RWPE2 (cell line): ENCODE data around the gene VASN.

Experiments used
- ATAC-seq: fragments of 200-7000 bp; cut with Tn5 transposase; 3 replicates; pipeline ENCODE4 v1.9.1; 2021; ENCODE audit warnings: low read depth
- DNase-seq: peaks from one replicate; pipeline ENCODE4 v3.0.0-alpha.2; 2020; ENCODE audit warnings: low spot score
- H3K27ac ChIP-seq: fragments of 450-650 bp; 2 replicates; pipeline ENCODE4 v1.5.1; 2017; ENCODE audit warnings: mild to moderate bottlenecking; ENCODE audit not compliant: poor library complexity, severe bottlenecking
- H3K27me3 ChIP-seq: fragments of 250-450 bp; sonication (Bioruptor Pico); 2 replicates; pipeline ENCODE4 v1.5.1; 2021; ENCODE audit warnings: mild to moderate bottlenecking, moderate library complexity; ENCODE audit not compliant: insufficient read depth, poor library complexity, severe bottlenecking
- H3K36me3 ChIP-seq: fragments of 250-450 bp; sonication (Bioruptor Pico); 2 replicates; pipeline ENCODE4 v1.5.1; 2020; ENCODE audit warnings: low read depth, mild to moderate bottlenecking, moderate library complexity
- H3K4me1 ChIP-seq: fragments of 250-450 bp; sonication (Bioruptor Pico); 2 replicates; pipeline ENCODE4 v1.5.1; 2021; ENCODE audit warnings: mild to moderate bottlenecking, moderate library complexity; ENCODE audit not compliant: insufficient read depth, poor library complexity, severe bottlenecking
- H3K4me3 ChIP-seq: fragments of 250-450 bp; sonication (Bioruptor Pico); 2 replicates; pipeline ENCODE4 v1.5.1; 2021; ENCODE audit warnings: mild to moderate bottlenecking, moderate library complexity; ENCODE audit not compliant: severe bottlenecking
- H3K9me3 ChIP-seq: fragments of 250-450 bp; sonication (Bioruptor Pico); 2 replicates; pipeline ENCODE4 v1.5.1; 2021; ENCODE audit warnings: mild to moderate bottlenecking, moderate library complexity; ENCODE audit not compliant: severe bottlenecking
- CTCF ChIP-seq: fragments of 450-650 bp; IDR thresholded peaks from one replicate; pipeline ENCODE4 v1.5.1; 2017; ENCODE audit warnings: mild to moderate bottlenecking, moderate library complexity; ENCODE audit not compliant: poor library complexity, severe bottlenecking

VASN gene

GRCh38 chr16:4328782-4329775 is 42.6 kb upstream of the VASN start:
- H3K27me3 ChIP-seq: no peaks in the 10 kb centered on the region
- peak overlapping the region; percentile 36 for H3K27ac ChIP-seq
- DNase-seq (no peak), ATAC-seq (no peak)
- no peak overlapping the region for H3K4me3 ChIP-seq
- H3K36me3 ChIP-seq: peaks cover 35% of the 10 kb centered on the region
- TF ChIP-seq CTCF: no peak
- peaks cover 7% of the 10 kb centered on the region for H3K4me1 ChIP-seq
- no peaks in the 10 kb centered on the region for H3K9me3 ChIP-seq

- peak; percentile 87 for TF ChIP-seq CTCF
- no peaks in the 10 kb centered on the region for H3K9me3 ChIP-seq
- no peaks in the 10 kb centered on the region for H3K27me3 ChIP-seq
- peaks cover 2% of the 10 kb centered on the region for H3K4me1 ChIP-seq
- peaks cover 47% of the 10 kb centered on the region for H3K36me3 ChIP-seq
- ATAC-seq (peak; percentile 78), DNase-seq (peak; percentile 70)
- no peak overlapping the region for H3K27ac ChIP-seq
- no peak overlapping the region for H3K4me3 ChIP-seq
Measured at GRCh38 chr16:4330277-4330874, 41.3 kb upstream of the VASN start.

- ATAC-seq (no peak), DNase-seq (peak; percentile 56)
- Histone ChIP-seq H3K36me3 (peaks cover 60% of the 10 kb centered on the region), H3K27me3 (no peaks in the 10 kb centered on the region), H3K27ac (no peak overlapping the region), H3K4me3 (no peak overlapping the region), H3K4me1 (peaks cover 2% of the 10 kb centered on the region), H3K9me3 (no peaks in the 10 kb centered on the region)
- no peak for TF ChIP-seq CTCF
Measured at GRCh38 chr16:4332083-4332482, 39.6 kb upstream of the VASN start.

- ATAC-seq (no peak), DNase-seq (no peak)
- Histone ChIP-seq H3K9me3 (no peaks in the 10 kb centered on the region), H3K27me3 (no peaks in the 10 kb centered on the region), H3K4me3 (no peak overlapping the region), H3K4me1 (peaks cover 2% of the 10 kb centered on the region), H3K27ac (no peak overlapping the region), H3K36me3 (peaks cover 60% of the 10 kb centered on the region)
- TF ChIP-seq CTCF: no peak
Measured at GRCh38 chr16:4332623-4333307, 38.9 kb upstream of the VASN start.
